Measurements from ENCODE around the gene MRPS7.

Gene MRPS7

DNA sequence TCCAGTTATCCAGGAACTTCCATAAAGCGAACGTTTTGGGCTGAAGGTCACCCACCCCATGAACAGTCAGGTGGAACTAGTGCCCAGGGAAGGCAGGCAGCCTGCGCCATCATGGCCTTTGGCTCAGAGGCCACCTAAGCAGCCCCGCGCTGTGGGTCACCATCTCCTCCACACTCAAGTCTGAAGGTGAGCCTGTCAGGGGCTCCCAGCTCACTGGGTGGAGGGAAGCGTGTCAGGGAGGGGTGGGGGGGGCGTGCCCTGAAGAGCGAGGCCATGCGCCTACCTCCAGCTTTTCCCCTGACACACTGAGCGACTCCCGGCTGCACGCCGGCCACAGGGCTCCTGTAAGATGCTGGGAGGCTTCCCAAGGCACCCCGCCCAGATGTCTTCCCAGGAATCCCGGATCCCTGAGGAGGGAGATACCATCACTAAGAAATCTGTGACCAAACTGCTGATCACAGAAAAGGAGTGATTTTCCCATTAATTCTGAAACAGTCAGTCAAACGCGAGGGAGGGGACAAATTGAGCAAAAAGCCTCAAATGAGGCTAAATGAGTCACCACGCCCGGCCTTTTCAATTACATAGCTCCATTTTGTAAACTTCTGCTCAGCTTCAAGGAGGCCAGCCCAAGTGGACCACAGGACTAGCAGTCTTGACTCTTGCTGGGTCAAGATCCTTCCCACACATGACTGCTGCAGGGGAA lies 54.0 kb downstream of the MRPS7 start:
- no peak for DNase-seq

Data from SHP77 (cell line).